Jurkat, Clone E6-1 (cell line): Measurements from ENCODE around the gene DCLRE1C. TPM values are rescaled to one million over a fixed set of nuclear protein-coding genes. Genes with fewer than 3 reads are reported as not detected.
A peak's percentile ranks its signal among the peaks of the same experiment; 100 is the strongest.
"Not testable (repeated sequence)": the region's sequence is repeated elsewhere in the genome, so short reads cannot be mapped to it uniquely, and the experiment has no call there.

ENCODE experiments used
- DNase-seq: peaks from one replicate; pipeline ENCODE4 v3.0.0-alpha.2; 2011; ENCODE audit warnings: low read depth, low spot score
- H3K4me3 ChIP-seq: 2 replicates; pipeline ENCODE4 v1.5.1; 2011; ENCODE audit warnings: mild to moderate bottlenecking, low read length, control low read depth, moderate library complexity
- polyA plus RNA-seq: library from polyadenylated mRNA; unstranded; fragments of >200 nt; gene quantifications from one replicate; pipeline ENCODE4 v1.2.1, GENCODE V29; 2012; ENCODE audit warnings: missing spikeins; ENCODE audit not compliant: insufficient read length, insufficient read depth

DCLRE1C gene
- polyA plus RNA-seq = 9.7 TPM

DNA sequence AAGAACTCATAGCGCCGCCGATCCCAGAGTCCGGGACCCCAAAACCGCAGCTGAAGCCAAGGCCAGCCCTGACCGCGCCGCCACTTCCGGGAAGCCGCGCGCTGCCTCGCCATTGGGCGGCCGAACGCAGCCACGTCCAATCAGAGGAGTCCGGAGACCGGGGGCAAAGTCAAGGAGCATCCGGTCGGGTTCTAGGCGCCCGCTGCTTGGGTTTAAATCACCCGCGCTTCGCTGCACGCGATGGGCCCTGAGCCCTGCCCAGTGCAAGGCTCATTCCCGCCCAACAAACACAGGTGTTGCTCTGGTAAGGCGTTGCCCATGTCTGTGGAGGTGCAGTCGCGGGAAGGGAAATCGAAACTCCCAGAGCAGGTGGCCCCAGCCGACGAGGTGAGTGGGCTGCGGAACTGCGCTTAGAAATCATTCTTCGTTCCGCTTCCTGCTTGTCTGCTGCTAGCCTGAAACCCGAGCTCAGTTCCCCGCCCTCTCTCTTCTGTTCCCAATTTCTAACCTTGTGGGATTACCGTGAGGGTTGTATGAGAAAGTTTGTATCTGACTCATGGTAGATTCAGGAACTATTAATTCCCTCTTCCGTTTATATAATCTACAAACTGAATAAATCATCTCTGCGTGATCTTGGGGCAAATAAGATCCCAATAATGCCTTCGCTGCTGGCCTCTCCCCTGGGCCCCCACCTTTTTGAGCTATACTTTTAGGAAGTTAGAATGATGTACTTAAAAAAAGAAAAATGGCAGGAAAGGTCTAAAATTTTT lies at the start of gene DCLRE1C:
TSS of gene DCLRE1C (minus strand) at position 96 of the 770 bp plus-strand sequence. CDS start at position 10, 86 bp downstream.
- peak within 1 kb of the TSS; percentile 85 for H3K4me3 ChIP-seq
- DNase-seq = peak; percentile 83

DNA sequence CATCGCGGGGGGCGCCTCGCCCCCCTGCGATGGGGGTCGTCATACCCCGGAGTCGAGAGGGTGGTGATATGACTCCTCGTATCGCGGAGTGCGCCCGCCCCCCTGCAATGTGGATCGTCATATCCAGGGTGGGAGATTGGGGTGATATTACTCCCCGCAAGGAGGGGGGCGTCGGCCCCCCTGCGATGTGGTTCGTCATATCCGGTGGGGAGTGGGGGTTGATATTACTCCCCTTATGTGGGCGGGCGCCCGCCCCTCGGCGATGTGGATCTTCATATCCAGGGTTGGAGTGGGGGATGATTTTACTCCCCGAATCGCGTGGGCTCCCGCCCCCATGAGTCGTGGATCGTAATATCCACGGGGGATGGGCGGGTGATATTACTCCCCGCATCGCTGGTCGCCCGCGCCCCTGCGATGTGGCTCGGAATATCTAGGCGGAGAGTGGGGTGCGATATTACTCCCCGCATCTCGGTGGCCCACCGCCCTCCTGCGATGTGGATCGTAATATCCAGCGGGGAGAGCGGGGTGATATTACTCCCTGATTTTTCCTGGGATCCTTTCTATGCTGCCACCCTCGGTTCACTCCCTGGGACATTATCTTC lies 42.2 kb upstream of the DCLRE1C start:
- no peak for DNase-seq
- H3K4me3 ChIP-seq = no peak overlapping the region

DNA sequence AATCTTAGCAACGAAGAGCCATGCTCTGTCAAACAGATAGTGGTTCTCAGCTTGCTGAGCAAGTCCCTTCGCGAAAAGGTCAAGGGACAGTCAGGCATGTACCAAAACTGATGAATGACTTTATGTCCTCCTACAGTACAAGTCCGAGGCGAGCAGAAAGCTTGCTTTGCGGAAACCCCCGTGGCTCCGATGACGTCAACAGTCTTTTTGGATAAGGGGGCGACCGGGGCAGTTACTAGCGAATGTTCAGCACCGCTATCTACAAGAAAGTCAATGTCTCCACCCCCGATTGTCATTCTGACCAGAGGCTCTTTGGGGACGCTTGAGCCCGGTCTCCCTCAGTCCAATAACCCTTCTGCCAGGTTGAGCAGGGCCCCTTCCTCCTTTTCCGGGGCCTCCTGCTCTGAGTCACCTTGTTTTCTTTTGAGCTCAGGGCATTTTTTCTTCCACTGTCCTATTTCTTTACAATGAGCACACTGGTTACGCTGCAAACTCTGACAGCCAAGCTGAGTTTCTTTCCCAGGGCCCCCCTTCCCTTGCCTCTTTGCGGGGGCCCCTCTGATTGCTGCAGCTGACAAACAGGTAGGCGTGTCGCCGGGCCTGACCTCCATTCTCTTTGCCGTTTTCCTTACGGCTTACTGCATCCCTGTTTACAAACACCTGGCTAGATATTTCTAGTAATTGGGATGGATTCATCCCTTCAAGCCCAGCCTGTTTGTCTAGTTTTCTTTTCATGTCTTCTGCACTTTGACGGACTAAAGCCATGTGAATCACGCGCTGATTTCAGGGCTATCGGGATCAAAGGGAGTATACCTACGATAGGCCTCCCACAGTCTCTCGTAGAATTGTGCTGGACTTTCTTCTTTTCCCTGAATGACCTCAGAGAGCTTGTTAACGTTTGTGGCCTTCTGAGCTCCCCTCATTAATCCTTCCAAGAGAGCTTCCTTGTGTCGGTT lies 39.9 kb upstream of the DCLRE1C start:
- not testable (repeated sequence) for DNase-seq, H3K4me3 ChIP-seq

DNA sequence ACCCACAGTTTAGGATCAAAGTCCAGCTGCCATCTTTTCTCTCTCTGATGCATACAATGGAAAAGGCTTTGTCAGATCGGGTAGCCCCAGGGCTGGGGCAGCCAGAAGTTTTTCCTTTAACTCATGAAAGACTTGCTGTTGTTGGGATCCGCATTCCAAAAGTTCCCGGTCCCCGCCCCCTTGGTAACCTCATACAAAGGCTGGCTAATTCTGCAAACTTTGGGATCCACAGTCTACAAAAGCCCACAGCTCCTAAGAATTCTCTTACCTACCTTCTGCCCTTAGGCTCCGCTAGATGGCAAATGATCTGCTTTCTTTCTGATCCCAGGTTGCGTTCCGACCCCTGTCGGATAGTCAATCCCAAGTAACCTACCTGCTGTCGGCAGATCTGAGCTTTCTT lies 38.4 kb upstream of the DCLRE1C start:
- H3K4me3 ChIP-seq, DNase-seq: not testable (repeated sequence)

DNA sequence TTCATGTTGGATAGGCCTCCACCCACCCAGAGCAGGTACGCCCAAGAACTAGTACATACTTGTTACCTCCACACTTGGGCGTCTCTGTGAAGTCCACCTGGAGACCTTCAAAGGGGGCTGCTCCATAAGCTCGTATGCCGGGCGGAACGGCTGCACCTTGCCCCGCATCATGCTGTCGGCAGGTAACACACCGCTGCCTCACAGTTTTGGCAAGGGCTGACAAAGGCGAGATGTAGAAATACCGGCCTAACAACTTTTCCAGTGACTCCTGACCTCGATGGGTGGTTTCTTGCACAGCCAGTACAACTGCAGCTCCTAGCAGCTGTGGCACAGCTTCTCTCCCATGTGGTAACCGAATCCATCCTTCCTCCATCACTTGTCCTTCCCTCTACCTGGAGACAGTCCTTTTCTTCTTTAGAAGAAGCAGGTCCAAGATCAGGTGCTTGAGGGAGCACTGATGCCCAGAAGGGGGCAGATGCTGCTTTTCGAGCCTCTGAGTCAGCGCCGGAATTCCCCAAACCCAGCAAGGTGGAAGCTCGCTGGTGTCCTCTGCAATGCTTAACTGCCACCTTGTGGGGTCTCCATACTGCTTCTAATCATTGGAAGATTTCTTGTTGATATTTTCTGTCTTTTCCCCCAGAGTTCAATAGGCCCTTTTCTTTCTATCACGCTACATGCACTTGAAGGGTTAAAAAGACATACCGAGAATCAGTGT lies 37.3 kb upstream of the DCLRE1C start:
- peak; percentile 19 for DNase-seq
- not testable (repeated sequence) for H3K4me3 ChIP-seq

DNA sequence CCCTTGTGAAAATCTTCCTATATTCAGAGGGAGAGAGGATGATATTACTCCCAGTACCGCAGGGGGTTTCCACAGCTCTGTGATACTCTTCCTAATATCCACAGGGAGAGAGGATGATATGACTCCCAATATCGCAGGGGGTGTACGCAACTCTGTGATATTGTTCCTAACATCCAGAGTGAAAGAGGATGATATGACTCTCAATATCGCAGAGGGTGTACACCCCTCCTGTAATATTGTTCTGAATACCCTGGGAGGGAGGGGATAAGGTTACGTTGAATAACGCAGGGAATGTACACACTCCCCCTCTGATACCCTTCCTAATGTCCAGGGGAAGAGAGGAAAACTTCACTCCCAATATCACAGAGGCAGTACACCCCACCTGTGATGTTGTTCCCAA lies 35.7 kb upstream of the DCLRE1C start:
- H3K4me3 ChIP-seq, DNase-seq: not testable (repeated sequence)

DNA sequence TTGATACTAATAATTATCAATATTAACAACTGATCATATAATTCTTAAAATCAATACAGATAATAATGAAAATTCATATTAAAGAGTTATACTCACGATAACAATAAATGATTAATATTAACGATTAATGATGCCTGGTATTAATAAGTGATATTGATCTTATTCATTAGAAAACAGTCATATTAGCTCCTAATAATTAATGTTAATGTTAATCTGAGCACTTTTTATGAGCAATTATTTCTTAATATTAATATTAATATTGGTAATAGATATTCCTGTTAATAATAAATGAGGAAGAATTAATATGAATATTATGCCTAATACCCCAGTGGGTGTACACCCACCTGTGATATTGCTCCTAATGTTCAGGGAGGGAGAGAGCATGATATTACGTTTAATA lies 28.8 kb upstream of the DCLRE1C start:
- no peak overlapping the region for H3K4me3 ChIP-seq
- DNase-seq = no peak

GRCh38 chr10:14975672-14976273 lies 21.9 kb upstream of the DCLRE1C start:
- no peak overlapping the region for H3K4me3 ChIP-seq
- DNase-seq = no peak

GRCh38 chr10:14974153-14974998 lies 20.5 kb upstream of the DCLRE1C start:
- DNase-seq, H3K4me3 ChIP-seq: not testable (repeated sequence)

DNA sequence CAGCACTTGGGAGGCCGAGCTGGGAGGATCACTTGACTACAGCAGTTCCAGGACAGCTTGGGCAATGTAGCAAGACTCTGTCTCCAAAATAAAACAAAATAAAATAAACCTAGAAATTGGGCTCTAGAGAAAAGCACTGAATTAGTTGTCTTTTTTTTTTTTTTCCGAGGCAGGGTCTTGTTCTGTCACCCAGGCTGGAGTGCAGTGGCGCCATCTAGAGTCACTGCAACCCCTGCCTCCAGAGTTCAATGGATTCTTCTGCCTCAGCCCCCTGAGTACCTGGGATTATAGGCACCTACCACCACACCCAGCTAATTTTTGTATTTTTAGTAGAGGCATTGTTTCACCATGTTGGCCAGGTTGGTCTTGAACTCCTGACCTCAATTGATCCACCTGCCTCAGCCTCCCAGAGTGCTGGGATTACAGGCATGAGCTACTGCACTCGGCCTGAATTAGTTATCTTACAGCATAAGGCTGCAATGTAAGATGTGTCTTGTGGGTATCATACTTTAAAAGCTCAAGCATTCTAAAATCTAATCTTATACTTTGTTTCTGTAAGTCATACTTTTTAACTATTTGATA lies 18.1 kb upstream of the DCLRE1C start:
- peak; percentile 25 for DNase-seq
- no peak overlapping the region for H3K4me3 ChIP-seq

DNA sequence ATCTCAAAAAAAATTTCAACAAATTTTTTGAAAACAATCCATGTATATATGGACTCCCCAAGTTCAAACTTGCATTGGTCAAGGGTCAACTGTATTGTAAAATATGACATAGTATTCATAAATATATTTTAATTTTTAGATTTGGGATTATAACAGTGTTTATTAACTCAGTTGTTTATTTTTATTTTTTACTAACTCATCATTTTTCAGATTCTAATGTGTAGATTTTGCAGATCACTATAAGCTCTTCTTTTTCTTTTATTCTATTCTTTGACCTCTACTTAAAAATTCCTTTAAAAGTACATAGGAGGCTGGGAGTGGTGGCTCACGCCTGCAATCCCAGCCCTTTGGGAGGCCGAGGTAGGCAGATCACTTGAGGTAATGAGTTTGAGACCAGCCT lies 14.0 kb upstream of the DCLRE1C start:
- no peak overlapping the region for H3K4me3 ChIP-seq
- DNase-seq = no peak

DNA sequence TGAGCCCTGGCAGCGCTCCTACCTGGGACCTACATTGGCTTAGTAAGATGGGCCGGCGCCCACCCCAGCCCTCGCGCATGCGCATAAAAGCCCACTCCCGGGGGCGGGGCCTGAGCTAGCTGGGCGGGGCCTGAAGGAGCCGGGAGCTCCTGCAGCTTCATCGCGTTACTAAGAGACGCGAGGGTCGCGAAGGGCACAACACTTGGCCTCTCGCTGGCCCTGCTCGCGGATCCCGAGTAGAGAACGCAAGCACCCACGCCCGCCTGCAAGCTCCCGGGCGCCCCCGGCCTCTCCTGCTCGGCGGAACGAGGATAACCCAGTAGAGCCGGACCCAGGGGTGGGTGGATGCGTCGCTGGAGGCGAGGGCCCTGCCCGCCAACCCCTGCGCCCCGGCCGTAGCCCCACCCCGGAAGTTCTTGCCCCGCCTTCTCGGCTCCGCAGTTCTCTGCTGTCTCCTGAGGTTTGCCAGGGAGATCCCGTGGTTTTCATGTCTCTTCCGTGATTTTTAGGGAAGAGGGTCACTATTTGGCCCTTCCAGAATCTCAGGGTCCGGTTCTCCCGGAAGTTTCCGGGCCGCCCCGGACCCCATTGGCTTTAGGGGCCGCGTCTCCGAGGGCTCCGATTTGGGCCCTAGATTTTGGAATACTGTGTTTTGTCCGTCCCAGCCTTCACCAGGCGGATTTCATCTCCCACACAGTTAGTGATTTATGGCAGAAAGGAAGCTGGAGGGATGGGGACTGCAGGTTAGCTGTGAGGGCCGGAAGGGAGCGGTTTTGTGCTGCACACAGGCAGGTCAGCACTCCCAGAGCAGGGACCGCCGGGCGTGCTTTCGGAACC lies 5.5 kb upstream of the DCLRE1C start, which contains the start of gene MEIG1:
TSS of gene MEIG1 (plus strand) at position 168 of the 837 bp plus-strand sequence. CDS start 7,081 bp downstream, outside the sequence.
- DNase-seq = peak; percentile 77
- H3K4me3 ChIP-seq = peak within 1 kb of the TSS; percentile 87

- DNase-seq = no peak
- peak overlapping the region; percentile 87 for H3K4me3 ChIP-seq
Measured at GRCh38 chr10:14958872-14959220, 5.0 kb upstream of the DCLRE1C start.

DNA sequence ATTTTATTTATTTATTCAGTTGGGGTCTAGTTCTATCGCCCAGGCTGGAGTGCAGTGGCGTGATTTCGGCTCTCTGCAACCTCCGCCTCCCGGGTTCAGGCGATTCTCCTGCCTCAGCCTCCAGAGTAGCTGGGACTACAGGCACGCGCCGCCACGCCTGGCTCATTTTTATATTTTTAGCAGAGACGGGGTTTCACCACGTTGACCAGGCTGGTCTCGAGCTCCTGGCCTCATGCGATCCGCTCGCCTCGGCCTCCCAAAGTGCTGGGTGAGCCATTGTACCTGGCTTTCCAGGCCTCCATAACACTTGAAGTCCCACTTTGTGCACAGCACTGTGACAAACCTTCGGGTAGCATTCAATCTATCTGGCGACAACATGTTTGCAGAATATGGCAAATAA lies 1.0 kb upstream of the DCLRE1C start:
- no peak for DNase-seq
- peak overlapping the region; percentile 85 for H3K4me3 ChIP-seq

DNA sequence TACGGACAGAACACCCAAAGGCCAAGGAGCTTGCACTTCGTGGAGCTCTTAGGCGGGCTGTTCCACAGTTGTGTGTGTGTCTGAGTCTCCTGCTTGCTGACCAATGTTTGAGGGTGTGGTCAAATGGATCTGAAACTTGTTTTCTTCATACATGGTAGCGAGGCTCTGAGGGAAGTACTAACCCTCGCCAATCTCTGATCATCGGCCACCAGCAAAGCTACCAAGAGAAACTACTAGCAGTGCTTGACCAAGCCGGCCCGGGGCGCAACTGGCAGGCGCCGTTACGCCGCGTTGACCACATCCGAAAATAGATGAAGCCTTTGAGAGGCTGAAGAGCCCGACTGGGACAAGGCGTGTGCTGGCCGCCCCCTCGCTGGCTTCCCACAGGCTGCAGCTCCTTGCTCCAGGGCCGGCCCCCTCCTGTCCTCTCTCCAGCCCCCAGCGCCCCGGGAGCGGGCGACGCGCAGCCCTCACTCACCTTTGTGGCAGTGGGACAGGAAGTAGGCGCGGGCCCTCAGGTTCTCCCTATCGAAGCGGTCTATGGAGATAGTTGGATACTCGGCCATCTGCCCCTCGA lies 384 bp downstream of the DCLRE1C start:
- DNase-seq = no peak
- peak overlapping the region; percentile 85 for H3K4me3 ChIP-seq

GRCh38 chr10:14952851-14953423 lies 959 bp downstream of the DCLRE1C start:
- peak overlapping the region; percentile 85 for H3K4me3 ChIP-seq
- no peak for DNase-seq
